Effector memory CD4-positive, alpha-beta T cell (primary cell): ENCODE measurements around the gene AP3B1.

Experiments
- DNase-seq, 3 donors: peaks; one replicate each; pipeline ENCODE4 v3.0.0-alpha.2; 2020
- H3K27ac ChIP-seq: 2 replicates; pipeline ENCODE4 v1.7.0; 2013; ENCODE audit warnings: mild to moderate bottlenecking, low read length, moderate library complexity; ENCODE audit not compliant: insufficient read depth, poor library complexity, severe bottlenecking
- H3K27me3 ChIP-seq: replicated peaks from 2 replicates; pipeline ENCODE4 v1.7.0; 2013; ENCODE audit warnings: mild to moderate bottlenecking, low read length; ENCODE audit not compliant: insufficient read depth, control insufficient read depth, poor library complexity, severe bottlenecking
- H3K36me3 ChIP-seq: 2 replicates; pipeline ENCODE4 v1.7.0; 2013; ENCODE audit warnings: mild to moderate bottlenecking, low read length, moderate library complexity; ENCODE audit not compliant: control insufficient read depth, insufficient read depth
- H3K4me1 ChIP-seq: 2 replicates; pipeline ENCODE4 v1.7.0; 2013; ENCODE audit warnings: low read length, mild to moderate bottlenecking; ENCODE audit not compliant: control insufficient read depth, insufficient read depth, poor library complexity, severe bottlenecking
- H3K4me3 ChIP-seq: 2 replicates; pipeline ENCODE4 v1.7.0; 2013; ENCODE audit warnings: low read length, low read depth, mild to moderate bottlenecking; ENCODE audit not compliant: insufficient read depth, poor library complexity, severe bottlenecking
- H3K9me3 ChIP-seq: 2 replicates; pipeline ENCODE4 v1.7.0; 2013; ENCODE audit warnings: mild to moderate bottlenecking, low read length, moderate library complexity; ENCODE audit not compliant: control insufficient read depth

The AP3B1 gene

DNA sequence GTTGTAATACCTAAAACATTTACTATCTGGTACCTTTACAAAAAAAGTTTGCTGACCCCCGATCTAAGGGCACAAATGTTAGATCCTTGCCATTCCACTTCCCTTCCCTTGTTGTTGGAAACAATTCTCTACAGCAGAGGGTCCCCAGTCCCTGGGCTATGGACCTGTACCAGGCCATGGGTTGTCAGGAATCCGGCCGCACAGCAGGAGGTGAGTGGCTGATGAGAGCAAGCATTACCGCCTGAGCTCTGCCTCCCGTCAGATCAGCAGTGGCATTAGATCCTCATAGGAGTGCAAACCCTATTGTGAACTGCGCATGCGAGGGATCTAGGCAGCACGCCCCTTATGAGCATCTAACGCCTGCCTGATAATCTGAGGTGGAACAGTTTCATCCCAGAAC lies 248.5 kb downstream of the AP3B1 start:
- DNase-seq: no peak
- Histone ChIP-seq H3K27ac (no peak overlapping the region), H3K4me3 (no peak overlapping the region), H3K27me3 (no peaks in the 10 kb centered on the region), H3K36me3 (no peaks in the 10 kb centered on the region), H3K4me1 (no peaks in the 10 kb centered on the region), H3K9me3 (no peaks in the 10 kb centered on the region)

GRCh38 chr5:78041805-78042204 lies 252.7 kb downstream of the AP3B1 start:
- no peaks in the 10 kb centered on the region for H3K9me3 ChIP-seq
- H3K36me3 ChIP-seq: no peaks in the 10 kb centered on the region
- no peak overlapping the region for H3K4me3 ChIP-seq
- H3K27me3 ChIP-seq: no peaks in the 10 kb centered on the region
- DNase-seq: no peak
- no peak overlapping the region for H3K27ac ChIP-seq
- H3K4me1 ChIP-seq: no peaks in the 10 kb centered on the region

GRCh38 chr5:78025540-78025939 lies 269.0 kb downstream of the AP3B1 start:
- Histone ChIP-seq H3K27ac (no peak overlapping the region), H3K4me3 (no peak overlapping the region), H3K4me1 (no peaks in the 10 kb centered on the region), H3K9me3 (no peaks in the 10 kb centered on the region), H3K27me3 (no peaks in the 10 kb centered on the region), H3K36me3 (no peaks in the 10 kb centered on the region)
- DNase-seq: no peak

GRCh38 chr5:78019744-78020143 lies 274.8 kb downstream of the AP3B1 start:
- DNase-seq: no peak
- H3K36me3 ChIP-seq: no peaks in the 10 kb centered on the region
- H3K9me3 ChIP-seq: no peaks in the 10 kb centered on the region
- no peaks in the 10 kb centered on the region for H3K27me3 ChIP-seq
- H3K4me1 ChIP-seq: no peaks in the 10 kb centered on the region
- no peak overlapping the region for H3K4me3 ChIP-seq
- H3K27ac ChIP-seq: no peak overlapping the region

GRCh38 chr5:78016863-78017529 lies 277.5 kb downstream of the AP3B1 start:
- DNase-seq: no peak
- H3K27me3 ChIP-seq: no peaks in the 10 kb centered on the region
- no peaks in the 10 kb centered on the region for H3K36me3 ChIP-seq
- no peak overlapping the region for H3K27ac ChIP-seq
- H3K9me3 ChIP-seq: no peaks in the 10 kb centered on the region
- H3K4me1 ChIP-seq: no peaks in the 10 kb centered on the region
- H3K4me3 ChIP-seq: no peak overlapping the region

GRCh38 chr5:78009937-78010527 lies 284.5 kb downstream of the AP3B1 start:
- H3K27me3 ChIP-seq: no peaks in the 10 kb centered on the region
- DNase-seq: no peak
- H3K27ac ChIP-seq: no peak overlapping the region
- H3K4me1 ChIP-seq: no peaks in the 10 kb centered on the region
- H3K36me3 ChIP-seq: no peaks in the 10 kb centered on the region
- no peak overlapping the region for H3K4me3 ChIP-seq
- H3K9me3 ChIP-seq: no peaks in the 10 kb centered on the region

DNA sequence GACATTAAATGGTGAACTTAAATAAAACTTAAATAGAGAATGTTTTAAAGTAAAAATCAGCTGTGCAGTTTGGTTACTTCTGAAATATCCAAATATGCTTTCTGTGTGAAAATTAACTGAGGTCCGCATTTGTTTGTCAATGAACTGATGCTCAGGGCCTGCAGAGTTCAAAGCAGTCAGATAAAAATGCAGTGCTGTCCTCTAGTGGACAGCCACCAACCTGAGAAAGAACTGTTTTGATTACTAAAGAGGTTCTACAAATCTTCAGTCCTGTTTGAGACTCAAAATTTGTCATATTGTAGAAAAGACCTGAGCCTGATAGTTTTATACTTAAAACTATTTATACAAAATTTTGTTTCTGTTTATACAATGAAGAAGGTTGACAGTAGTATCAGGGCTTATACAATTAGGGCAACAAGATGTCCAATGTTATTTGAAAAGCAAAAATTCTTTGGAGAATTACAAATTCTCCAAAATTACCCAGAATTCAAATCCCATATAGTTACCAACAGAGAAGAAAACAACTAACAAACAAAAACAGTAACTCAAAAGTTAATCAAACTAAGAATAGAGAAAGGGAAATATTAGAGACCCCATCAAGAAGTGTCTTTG lies 286.0 kb downstream of the AP3B1 start:
- Histone ChIP-seq H3K9me3 (no peaks in the 10 kb centered on the region), H3K4me1 (no peaks in the 10 kb centered on the region), H3K27ac (no peak overlapping the region), H3K36me3 (no peaks in the 10 kb centered on the region), H3K4me3 (no peak overlapping the region), H3K27me3 (no peaks in the 10 kb centered on the region)
- no peak for DNase-seq

GRCh38 chr5:78007233-78007632 lies 287.3 kb downstream of the AP3B1 start:
- no peaks in the 10 kb centered on the region for H3K9me3 ChIP-seq
- H3K36me3 ChIP-seq: peaks cover 3% of the 10 kb centered on the region
- H3K4me1 ChIP-seq: no peaks in the 10 kb centered on the region
- H3K27me3 ChIP-seq: no peaks in the 10 kb centered on the region
- no peak for DNase-seq
- H3K4me3 ChIP-seq: no peak overlapping the region
- H3K27ac ChIP-seq: no peak overlapping the region

DNA sequence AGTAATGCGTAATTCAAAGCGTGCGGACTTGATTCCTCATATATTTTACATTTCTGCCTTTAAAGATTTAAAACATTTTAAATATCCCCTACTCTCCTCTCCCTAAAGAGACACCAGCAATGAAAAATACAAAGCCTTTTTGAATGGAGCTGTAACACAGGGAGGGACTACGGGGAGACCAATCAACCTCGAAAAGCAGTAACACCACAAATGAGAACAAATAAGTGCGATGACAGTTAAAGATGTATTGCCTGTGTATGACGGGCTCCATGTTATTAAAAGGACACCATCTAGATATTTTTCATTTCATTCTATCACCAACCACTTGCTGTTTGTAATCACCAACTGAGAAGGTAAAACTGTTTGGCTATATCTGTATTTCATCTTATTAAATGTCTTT lies 288.0 kb downstream of the AP3B1 start:
- no peaks in the 10 kb centered on the region for H3K9me3 ChIP-seq
- H3K36me3 ChIP-seq: peaks cover 3% of the 10 kb centered on the region
- no peaks in the 10 kb centered on the region for H3K27me3 ChIP-seq
- no peaks in the 10 kb centered on the region for H3K4me1 ChIP-seq
- DNase-seq: no peak
- no peak overlapping the region for H3K27ac ChIP-seq
- no peak overlapping the region for H3K4me3 ChIP-seq

DNA sequence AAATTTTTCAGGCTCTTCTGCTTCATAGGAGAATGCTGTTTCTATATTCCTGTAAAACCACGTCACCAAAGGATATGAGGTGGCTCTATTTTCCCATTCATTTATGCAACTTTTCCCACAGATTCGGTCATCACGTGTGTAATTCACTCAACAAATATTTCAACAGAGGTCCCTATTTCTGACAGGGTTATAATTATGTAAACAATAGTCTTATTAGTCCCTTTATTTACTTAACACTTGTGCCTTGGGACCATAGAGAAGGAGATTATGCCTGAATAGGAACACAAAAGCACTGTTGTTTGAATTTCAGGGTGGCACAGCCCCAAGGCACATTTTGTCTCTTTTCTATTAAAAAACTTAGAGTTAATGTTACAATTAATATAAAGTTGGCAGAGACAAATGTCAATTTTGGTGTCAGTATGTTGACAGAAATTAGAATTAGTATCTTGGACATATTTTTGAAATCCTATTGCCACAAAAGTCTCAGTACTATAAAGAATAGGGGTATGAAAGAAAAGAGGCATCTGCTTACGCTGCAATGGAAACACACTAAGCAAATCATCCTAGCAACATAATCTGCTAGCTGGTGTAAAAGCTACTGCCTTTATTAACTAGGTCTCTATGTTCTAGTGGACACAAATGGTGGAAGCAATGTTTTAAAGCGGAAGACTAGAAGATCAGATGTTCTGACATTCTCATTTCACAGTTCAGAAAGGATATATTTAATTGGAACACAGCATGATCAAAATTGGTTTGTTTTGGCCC lies 289.3 kb downstream of the AP3B1 start:
- no peak overlapping the region for H3K27ac ChIP-seq
- no peak for DNase-seq
- peaks cover 3% of the 10 kb centered on the region for H3K36me3 ChIP-seq
- no peaks in the 10 kb centered on the region for H3K9me3 ChIP-seq
- no peaks in the 10 kb centered on the region for H3K4me1 ChIP-seq
- no peak overlapping the region for H3K4me3 ChIP-seq
- no peaks in the 10 kb centered on the region for H3K27me3 ChIP-seq
